Endothelial cell of umbilical vein (primary cell): ENCODE measurements around the gene TNFRSF19. TPM values are rescaled to one million over a fixed set of nuclear protein-coding genes. Genes with fewer than 3 reads are reported as not detected.

Source experiments
- BruUV-seq: library from RNA; stranded (reverse); fragments of 400-500 nt; replicated peaks from 2 replicates; lab custom pipeline; 2021; lab: Mats Ljungman, UMichigan
- CTCF ChIA-PET: fragments of 300-600, 350-600 bp; sonication (Branson Sonifier 250); formaldehyde crosslinking; loops from one replicate; lab custom pipeline; 2021; ENCODE audit warnings: antibody characterized with exemption, inconsistent platforms; lab: Charles Lee
- POLR2A ChIA-PET: fragments of 300-600, 350-600 bp; sonication (Branson Sonifier 250); formaldehyde crosslinking; loops from one replicate; lab custom pipeline; 2021; ENCODE audit warnings: antibody characterized with exemption, inconsistent platforms; lab: Charles Lee
- DNase-seq: peaks from one replicate; pipeline ENCODE4 v3.0.0-alpha.2; 2011; ENCODE audit warnings: low read depth, low spot score
- FAIRE-seq: peaks from 2 replicates; lab custom pipeline; 2011; peaks lifted over from hg19 to GRCh38; lab: Jason Lieb, UNC
- H2AFZ ChIP-seq: 2 replicates; pipeline ENCODE4 v1.6.0; 2012; ENCODE audit warnings: low read depth, low read length, control low read depth, inconsistent platforms
- H3K27ac ChIP-seq: 2 replicates; pipeline ENCODE4 v1.5.1; 2011; ENCODE audit warnings: low read depth, mild to moderate bottlenecking, control low read depth, low read length, moderate library complexity; ENCODE audit not compliant: insufficient read depth
- H3K27me3 ChIP-seq, 2 experiments: 2 replicates each; pipeline versions ENCODE4 v1.6.0 to v1.6.1; 2011; ENCODE audit warnings: low read length in 2 of 2, mixed read lengths in 1 of 2; ENCODE audit not compliant: control insufficient read depth in 2 of 2, insufficient read depth in 2 of 2
- H3K36me3 ChIP-seq, 2 experiments: 2 replicates in 1 of 2; 3 replicates in 1 of 2; pipeline ENCODE4 v1.5.1; 2011; ENCODE audit warnings: low read length in 2 of 2, mild to moderate bottlenecking in 1 of 2, moderate library complexity in 1 of 2; ENCODE audit not compliant: control insufficient read depth in 2 of 2, insufficient read depth in 2 of 2; ENCODE audit errors: extremely low read depth in 1 of 2
- H3K4me1 ChIP-seq: 3 replicates; pipeline ENCODE4 v1.5.1; 2011; ENCODE audit warnings: mild to moderate bottlenecking, low read length; ENCODE audit not compliant: control insufficient read depth, insufficient read depth; ENCODE audit errors: extremely low read depth
- H3K4me2 ChIP-seq: 2 replicates; pipeline ENCODE4 v1.6.1; 2011; ENCODE audit warnings: low read length, control low read depth, mixed read lengths; ENCODE audit not compliant: insufficient read depth
- H3K4me3 ChIP-seq, 3 experiments: fragments of 200-600 bp in 1 of 3; sonication (generic), shearing (Covaris generic) in 1 of 3; replicated peaks in 1 of 3; 2 replicates each; pipeline ENCODE4 v1.5.1; 2011 to 2016; ENCODE audit warnings: control low read depth in 3 of 3, low read length in 3 of 3, mild to moderate bottlenecking in 2 of 3, inconsistent platforms in 1 of 3, low read depth in 1 of 3, moderate library complexity in 1 of 3; ENCODE audit not compliant: insufficient read depth in 1 of 3
- H3K79me2 ChIP-seq: 2 replicates; pipeline ENCODE4 v1.6.0; 2012; ENCODE audit warnings: low read length, inconsistent platforms; ENCODE audit not compliant: control insufficient read depth, insufficient read depth
- H3K9ac ChIP-seq: replicated peaks from 2 replicates; pipeline ENCODE3; 2011; ENCODE audit warnings: low read length, control low read depth; ENCODE audit not compliant: insufficient read depth; ENCODE audit errors: extremely low read depth
- H3K9me1 ChIP-seq: replicated peaks from 3 replicates; pipeline ENCODE4 v1.6.0; 2011; ENCODE audit warnings: mild to moderate bottlenecking, low read length; ENCODE audit not compliant: control insufficient read depth, insufficient read depth; ENCODE audit errors: extremely low read depth
- H3K9me3 ChIP-seq: replicated peaks from 2 replicates; pipeline ENCODE4 v1.5.1; 2012; ENCODE audit warnings: low read length, inconsistent platforms; ENCODE audit not compliant: control insufficient read depth, insufficient read depth
- H4K20me1 ChIP-seq: replicated peaks from 2 replicates; pipeline ENCODE3; 2011; ENCODE audit warnings: mild to moderate bottlenecking, low read length; ENCODE audit not compliant: control insufficient read depth, insufficient read depth; ENCODE audit errors: extremely low read depth
- EZH2 ChIP-seq: IDR thresholded peaks from 2 replicates; pipeline ENCODE4 v1.6.1; 2012; ENCODE audit warnings: borderline replicate concordance, low read depth, mild to moderate bottlenecking, moderate library complexity, low read length, inconsistent platforms; ENCODE audit not compliant: severe bottlenecking
- FOS ChIP-seq: IDR thresholded peaks from 2 replicates; pipeline ENCODE4 v1.6.1; 2011; ENCODE audit warnings: mild to moderate bottlenecking, low read length, moderate library complexity, borderline replicate concordance; ENCODE audit not compliant: insufficient read depth
- GATA2 ChIP-seq: IDR thresholded peaks from 2 replicates; pipeline ENCODE4 v1.7.0; 2011; ENCODE audit warnings: low read depth, mild to moderate bottlenecking, moderate library complexity, mixed read lengths, low read length; ENCODE audit not compliant: insufficient read length, insufficient read depth
- JUN ChIP-seq: IDR thresholded peaks from 2 replicates; pipeline ENCODE4 v1.6.1; 2011; ENCODE audit warnings: borderline replicate concordance, low read depth; ENCODE audit not compliant: insufficient read length, insufficient read depth
- MAX ChIP-seq: IDR thresholded peaks from 2 replicates; pipeline ENCODE4 v1.6.1; 2011; ENCODE audit not compliant: insufficient read depth, insufficient read length
- MYC ChIP-seq: IDR thresholded peaks from one replicate; pipeline ENCODE4 v1.6.1; 2011; ENCODE audit warnings: mild to moderate bottlenecking, low read depth, low read length
- POLR2A ChIP-seq: IDR thresholded peaks from 2 replicates; pipeline ENCODE4 v1.6.1; 2012; ENCODE audit warnings: low read depth, mild to moderate bottlenecking, control low read depth, low read length
- POLR2AphosphoS5 ChIP-seq: IDR thresholded peaks from 2 replicates; pipeline ENCODE4 v1.6.1; 2012; ENCODE audit warnings: low read depth, mild to moderate bottlenecking, control low read depth, low read length, moderate library complexity; ENCODE audit not compliant: insufficient read depth
- dilution Hi-C: fragments of 300-500 bp; cut with MboI; formaldehyde crosslinking; loops from one replicate; pipeline ENCODE4 v1.15.0; 2019; ENCODE audit warnings: low sequenced_read_pairs; ENCODE audit not compliant: extremely low pct_ligation_motif_present
- intact Hi-C: fragments of 100-400 bp; cut with micrococcal nuclease; formaldehyde crosslinking; loops from one replicate; pipeline ENCODE4 v1.10.0; 2022
- polyA plus RNA-seq, 4 experiments: library from polyadenylated mRNA; depleted of rRNA in 3 of 4; stranded (reverse) in 3 of 4; unstranded in 1 of 4; fragments of >200 nt; gene quantifications; 2 replicates each; pipeline versions ENCODE4 v1.2.1 to v1.2.3, GENCODE V29; 2011 to 2012; ENCODE audit warnings: missing spikeins in 1 of 4
- total RNA-seq: library from RNA; stranded (reverse); gene quantifications from 2 replicates; pipeline ENCODE4 v1.2.3, GENCODE V29; 2021
- TF ChIP-seq, protein P1 (sequence below), 2 donors: IDR thresholded peaks; 1 replicate in 1 of 2; 2 replicates in 1 of 2; pipeline ENCODE4 v1.5.1; 2011; ENCODE audit warnings: low read length in 2 of 2, mild to moderate bottlenecking in 2 of 2, moderate library complexity in 2 of 2, control low read depth in 1 of 2, inconsistent platforms in 1 of 2, low read depth in 1 of 2; ENCODE audit not compliant: insufficient read depth in 1 of 2; ENCODE audit errors: extremely low read depth in 1 of 2

The TNFRSF19 gene
- total and polyA plus RNA-seq, 2 donors (not counting 3 experiments of a cell fraction or from before 2014, with no cell fraction given), result 0.23 to 0.29 TPM

DNA sequence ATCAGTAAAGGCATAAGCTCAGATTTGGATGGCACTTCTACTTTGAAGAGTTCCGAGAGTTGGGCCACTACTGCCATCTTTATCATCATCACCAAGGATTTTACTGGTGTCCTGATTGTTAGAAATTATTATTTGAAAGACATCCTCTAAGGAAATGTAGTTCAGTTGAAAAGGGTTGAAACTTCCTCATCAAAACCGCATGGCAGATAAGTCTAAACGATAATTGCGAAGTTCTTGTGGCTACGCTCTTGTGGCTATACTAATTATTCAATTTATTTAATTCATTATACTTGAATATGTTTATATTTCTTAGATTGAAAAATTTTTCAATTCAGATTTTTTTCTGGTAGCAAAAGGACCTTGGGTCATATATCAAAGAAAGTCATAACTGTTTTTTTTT lies 22.4 kb downstream of the TNFRSF19 start:
- TF ChIP-seq, protein P1, sequence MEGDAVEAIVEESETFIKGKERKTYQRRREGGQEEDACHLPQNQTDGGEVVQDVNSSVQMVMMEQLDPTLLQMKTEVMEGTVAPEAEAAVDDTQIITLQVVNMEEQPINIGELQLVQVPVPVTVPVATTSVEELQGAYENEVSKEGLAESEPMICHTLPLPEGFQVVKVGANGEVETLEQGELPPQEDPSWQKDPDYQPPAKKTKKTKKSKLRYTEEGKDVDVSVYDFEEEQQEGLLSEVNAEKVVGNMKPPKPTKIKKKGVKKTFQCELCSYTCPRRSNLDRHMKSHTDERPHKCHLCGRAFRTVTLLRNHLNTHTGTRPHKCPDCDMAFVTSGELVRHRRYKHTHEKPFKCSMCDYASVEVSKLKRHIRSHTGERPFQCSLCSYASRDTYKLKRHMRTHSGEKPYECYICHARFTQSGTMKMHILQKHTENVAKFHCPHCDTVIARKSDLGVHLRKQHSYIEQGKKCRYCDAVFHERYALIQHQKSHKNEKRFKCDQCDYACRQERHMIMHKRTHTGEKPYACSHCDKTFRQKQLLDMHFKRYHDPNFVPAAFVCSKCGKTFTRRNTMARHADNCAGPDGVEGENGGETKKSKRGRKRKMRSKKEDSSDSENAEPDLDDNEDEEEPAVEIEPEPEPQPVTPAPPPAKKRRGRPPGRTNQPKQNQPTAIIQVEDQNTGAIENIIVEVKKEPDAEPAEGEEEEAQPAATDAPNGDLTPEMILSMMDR (IDR thresholded peaks at IDR 0.05; ENCODE audit: extremely low read depth in 1 of 2, insufficient read depth in 1 of 2, low read depth in 1 of 2, low read length in 2 of 2), result no peak
- TF ChIP-seq MAX (no peak), FOS (no peak), POLR2AphosphoS5 (no peak), EZH2 (no peak), GATA2 (no peak), JUN (no peak), POLR2A (no peak), MYC (no peak)
- H3K4me3 ChIP-seq, result no peak overlapping the region
- H3K4me1 ChIP-seq, result no peaks in the 10 kb centered on the region
- dilution Hi-C loops, result no loop called here
- H3K9ac ChIP-seq, result no peak overlapping the region
- no peak for DNase-seq
- no peaks in the 10 kb centered on the region for H3K79me2 ChIP-seq
- POLR2A ChIA-PET, result no interaction called here
- no peaks in the 10 kb centered on the region for H3K9me3 ChIP-seq
- H3K36me3 ChIP-seq, result no peaks in the 10 kb centered on the region
- H3K27ac ChIP-seq, result no peak overlapping the region
- intact Hi-C loops, result no loop called here
- BruUV-seq, result no TSS peak
- H3K27me3 ChIP-seq, result peaks cover 0 to 13% of the 10 kb centered on the region in 2 experiments
- H2AFZ ChIP-seq, result no peak overlapping the region
- no peaks in the 10 kb centered on the region for H3K9me1 ChIP-seq
- no peaks in the 10 kb centered on the region for H4K20me1 ChIP-seq
- FAIRE-seq, result no peak
- H3K4me2 ChIP-seq, result no peak overlapping the region
- CTCF ChIA-PET, result no interaction called here
